NCI-H2196 treated with DMSO at 0.1 percent for 48 hours (cell line): ENCODE data around the gene IFT122.

Experiments used
- DNase-seq: peaks from one replicate; lab custom pipeline; 2025; ENCODE audit not compliant: unreplicated experiment; lab: John Stamatoyannopoulos, UW

IFT122 gene

DNA sequence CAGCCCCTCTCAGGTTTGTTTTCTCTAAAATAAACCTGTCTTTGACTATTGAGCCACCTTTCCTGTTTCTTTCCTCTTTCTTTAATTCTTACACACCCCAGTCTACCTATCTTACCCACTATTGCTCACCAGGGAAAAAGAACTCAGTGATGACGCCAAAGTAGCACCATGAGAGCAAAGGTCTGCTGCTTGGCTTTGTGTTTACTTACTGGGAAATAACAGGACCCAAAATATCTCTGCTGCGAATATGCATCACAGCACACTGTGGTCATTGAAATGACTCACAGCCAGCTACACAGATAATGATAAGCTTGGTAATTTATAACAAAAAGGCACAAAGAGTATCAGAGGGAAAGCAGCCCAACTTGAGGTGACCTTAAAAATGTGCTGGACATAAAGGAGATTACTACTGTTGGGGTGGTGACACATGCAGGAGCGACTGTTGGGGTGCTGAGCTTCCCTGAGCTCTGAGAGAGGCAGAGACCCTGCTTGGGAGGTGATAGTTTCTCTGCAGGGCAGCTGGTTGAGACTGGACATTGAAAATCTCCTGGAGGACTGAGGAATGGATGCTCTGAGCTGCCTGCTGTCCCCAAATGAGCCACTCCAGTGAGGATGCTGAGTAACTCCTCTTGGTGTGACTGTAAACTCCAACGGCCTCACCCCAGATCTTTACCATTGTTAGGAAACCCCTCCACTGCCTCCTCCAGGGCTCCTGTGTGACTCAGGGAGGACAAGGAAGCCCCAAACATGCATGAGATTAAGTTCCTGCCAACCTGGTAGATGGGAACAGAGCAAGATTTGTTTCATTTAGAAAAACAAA lies 26.1 kb upstream of the IFT122 start:
- no peak for DNase-seq

- no peak for DNase-seq
Observed at GRCh38 chr3:129415378-129415777, 24.6 kb upstream of the IFT122 start.

- no peak for DNase-seq
Observed at GRCh38 chr3:129415830-129416229, 24.2 kb upstream of the IFT122 start.

DNA sequence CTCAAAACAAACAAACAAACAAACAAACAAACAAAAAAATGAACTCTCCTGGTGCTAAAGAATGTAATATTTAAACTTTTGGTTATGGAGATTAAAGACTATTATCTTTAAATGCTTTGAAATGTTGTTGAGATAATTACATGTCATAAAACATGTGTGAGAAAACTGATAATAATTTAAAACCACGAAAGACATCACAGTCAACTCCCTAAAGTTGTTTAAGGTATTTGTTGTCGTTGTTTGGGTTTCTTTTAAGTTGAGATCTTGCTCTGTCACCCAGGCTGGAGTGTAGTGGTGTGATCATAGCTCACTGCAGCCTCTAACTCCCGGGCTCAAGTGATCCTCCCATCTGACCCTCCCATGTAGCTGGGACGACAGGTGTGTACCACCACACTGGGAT lies 23.6 kb upstream of the IFT122 start:
- DNase-seq, result no peak

DNA sequence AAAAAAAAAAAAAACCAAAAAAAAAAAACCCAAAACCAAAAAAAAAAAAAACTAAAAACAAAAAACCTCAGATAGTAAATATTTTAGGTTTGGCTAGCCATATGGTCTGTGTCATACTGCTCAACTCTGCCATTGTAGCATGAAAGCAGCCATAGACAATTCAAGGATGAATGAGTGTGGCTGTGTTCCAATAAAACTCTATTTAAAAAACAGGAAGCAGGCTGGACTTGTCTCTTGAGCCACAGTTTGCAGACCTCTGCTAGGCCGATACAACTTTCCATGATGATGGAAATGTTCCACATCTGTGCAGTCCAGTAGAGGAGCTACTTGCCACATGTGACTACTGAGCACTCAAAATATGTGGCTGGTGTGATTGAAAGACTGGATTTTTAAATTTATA lies 22.7 kb upstream of the IFT122 start:
- no peak for DNase-seq

DNA sequence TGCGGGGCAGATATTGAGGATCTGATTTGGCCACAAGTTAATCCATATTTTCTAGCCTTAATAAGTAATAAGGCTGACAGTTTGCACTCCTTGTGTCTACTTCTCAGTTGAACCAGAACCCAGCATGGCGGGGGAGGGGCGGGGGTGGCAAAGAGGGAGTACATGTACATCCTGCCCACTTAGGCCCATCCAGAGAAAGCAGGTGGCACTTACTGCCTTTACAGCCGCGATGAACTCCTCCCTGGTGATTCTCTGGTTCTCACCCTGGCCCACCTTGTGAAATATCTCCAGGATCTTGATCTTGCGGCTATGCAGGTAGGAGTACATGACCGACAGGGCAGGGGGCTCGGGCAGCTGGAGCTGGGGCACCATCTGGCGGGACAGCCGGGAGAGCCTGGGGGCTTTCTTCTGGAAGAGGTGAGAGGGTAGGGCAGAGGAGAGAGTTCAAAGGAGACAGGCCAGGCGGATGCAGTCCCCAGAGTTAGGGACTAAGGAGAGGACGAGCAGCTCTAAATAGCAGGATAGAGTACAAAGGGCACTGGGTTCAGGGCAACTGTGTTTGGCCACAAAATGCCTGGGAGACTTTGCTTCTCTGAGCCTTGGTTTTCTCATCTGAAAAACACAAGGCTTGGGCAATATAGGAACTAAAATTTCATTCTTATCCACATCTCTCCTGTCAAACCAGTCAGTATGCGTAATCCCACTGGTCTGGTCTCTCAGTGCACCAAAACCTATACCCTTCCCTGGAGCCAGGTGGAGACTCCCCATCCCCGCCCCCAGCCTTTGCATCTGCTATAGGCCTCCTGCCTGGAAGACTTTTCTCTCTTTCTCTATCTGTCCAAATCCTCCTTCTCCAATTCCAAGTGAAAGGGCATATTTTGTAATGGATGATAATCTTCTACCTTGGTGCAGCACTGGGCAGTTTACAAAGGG lies 21.7 kb upstream of the IFT122 start:
- DNase-seq, result no peak

- no peak for DNase-seq
Observed at GRCh38 chr3:129419476-129419875, 20.5 kb upstream of the IFT122 start.

DNA sequence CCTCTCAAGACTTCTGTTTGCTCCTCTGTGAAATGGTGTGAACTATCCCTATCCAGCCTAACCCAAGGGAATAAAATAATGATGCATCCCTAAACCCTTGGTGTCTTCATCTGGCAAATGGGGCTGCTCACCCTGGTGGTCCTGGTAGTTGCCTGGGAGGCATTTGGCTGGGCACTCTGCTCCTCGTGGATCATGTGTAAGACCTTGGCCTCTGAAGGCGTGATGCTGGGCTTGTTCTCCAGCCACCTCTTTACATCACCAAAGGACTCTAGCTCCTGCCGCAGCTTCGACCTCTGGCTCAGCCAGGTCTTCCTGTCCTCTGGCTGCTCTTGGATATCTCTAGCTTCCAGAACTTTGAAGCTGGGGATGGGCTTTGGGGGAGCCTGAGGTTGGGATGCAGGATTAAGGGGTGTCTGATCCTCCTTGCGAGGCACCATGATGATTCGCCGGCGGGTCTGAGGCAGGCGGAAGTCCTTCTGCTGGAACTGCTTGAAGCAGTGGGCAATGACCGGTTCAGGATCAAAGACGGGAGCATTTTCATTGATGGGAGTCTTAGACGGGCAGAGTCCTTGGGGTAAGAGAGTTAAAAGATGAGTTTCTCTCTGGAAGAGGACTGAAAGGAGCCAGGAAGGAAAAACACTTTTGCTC lies 18.7 kb upstream of the IFT122 start:
- no peak for DNase-seq

- DNase-seq, result no peak
Observed at GRCh38 chr3:129421988-129422745, 17.9 kb upstream of the IFT122 start.

GRCh38 chr3:129422897-129423296 lies 17.1 kb upstream of the IFT122 start:
- no peak for DNase-seq

DNA sequence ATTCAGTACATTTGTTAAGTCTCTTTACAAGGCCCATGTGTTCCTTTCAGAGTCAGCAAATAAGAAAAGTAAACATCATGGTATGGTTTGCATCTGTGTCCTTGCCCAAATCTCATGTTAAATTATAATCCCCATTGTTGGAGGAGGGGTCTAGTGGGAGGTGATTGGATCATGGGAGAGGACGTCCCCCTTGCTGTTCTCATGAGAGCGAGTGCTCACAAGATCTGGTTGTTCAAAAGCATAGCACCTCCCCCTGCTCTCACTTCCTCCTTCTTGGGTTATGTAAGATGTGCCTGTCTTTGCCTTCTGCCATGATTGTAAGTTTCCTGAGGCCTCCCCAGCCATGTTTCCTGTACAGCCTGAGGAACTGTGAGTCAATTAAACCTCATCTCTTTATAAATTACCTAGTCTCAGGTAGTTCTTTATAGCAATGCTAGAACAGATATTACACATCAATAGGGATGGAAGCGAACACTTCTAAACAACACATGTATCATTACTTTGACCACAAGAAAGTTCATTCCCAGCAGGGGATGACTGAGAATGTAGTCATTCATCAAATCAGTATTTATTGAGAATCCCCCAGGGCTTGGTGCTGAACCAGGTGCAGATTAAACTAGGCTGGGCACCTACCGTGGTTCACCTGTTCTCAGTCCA lies 15.7 kb upstream of the IFT122 start:
- no peak for DNase-seq

GRCh38 chr3:129425213-129425612 lies 14.8 kb upstream of the IFT122 start:
- no peak for DNase-seq

- DNase-seq, result no peak
Observed at GRCh38 chr3:129425619-129426018, 14.4 kb upstream of the IFT122 start.

DNA sequence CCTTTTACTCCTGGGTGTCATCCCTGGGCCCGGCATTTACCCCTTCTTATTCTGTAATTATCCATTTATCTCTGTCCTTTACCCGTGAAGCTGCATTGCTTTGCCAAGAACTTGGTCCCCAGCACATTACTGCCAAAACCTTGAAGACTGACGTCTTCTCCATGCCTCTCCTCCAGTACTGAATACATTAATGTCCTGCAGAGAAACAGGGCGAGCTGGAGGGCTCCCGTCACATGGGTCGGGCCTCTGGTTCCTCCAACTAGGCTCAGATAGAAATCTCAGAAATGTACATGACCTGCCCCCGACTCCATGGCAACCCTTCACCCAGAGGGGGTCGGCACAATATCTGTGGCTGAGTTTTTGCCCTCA lies 12.0 kb upstream of the IFT122 start:
- no peak for DNase-seq

GRCh38 chr3:129428376-129429079 lies 11.5 kb upstream of the IFT122 start, which contains the start of gene EFCAB12:
Gene EFCAB12, minus strand, starts transcription at chr3:129428636. Its CDS starts 148 bp downstream, at chr3:129428488.
- peak; percentile 98 for DNase-seq

DNA sequence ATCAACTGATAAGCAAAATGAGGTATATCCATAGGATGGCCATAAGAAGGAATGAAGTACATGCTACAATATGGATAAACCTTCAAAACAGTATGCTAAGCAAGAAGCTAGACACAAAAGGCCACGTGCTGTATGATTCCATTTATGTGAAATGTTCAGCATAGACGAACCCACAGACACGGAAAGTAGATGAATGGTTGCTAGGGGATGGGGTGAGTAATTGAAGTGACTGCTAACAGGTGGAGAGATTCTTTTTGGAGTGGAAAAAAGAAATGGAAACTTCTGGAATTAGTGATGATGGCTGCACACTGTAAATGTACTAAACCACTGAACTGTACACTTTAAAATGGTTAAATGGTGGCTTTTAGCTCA lies 11.0 kb upstream of the IFT122 start:
- DNase-seq, result no peak

DNA sequence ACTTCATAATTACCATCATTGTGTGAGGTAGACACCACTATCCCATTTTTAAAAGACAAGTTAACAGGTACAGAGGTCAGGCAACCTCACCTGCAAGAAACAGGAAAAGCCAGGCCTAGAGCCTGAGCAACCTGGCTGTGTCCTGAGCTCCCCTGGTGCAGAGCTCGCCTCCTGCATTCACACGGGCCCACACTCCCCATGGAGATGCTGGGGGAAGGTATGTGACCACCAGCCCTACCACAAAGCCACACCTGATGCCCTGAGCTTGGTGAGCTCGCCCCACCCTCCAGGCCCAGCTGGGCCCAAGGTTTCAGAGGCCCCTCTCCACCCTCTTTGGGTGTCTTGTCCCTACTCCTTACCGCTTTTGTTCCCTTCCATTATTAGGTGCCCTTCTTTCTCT lies 10.4 kb upstream of the IFT122 start:
- DNase-seq, result no peak

DNA sequence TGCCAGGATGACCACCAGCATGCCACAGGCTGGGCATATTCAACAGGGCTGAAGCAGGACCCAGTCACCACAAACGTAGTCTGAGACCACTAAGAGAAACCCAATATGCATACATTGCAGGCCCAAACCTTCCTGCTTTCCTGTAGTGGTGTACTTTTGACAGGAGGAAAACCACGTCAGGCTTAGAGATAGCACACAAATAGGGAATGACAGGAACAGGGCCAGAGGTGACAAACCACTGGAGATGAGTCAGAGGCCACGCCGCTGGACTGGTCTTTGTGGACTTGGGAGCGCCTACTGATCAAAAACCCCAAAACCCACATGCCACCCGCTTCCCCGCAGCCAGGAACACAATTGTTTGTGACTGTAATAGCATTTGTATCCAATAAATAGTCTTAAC lies 8.0 kb upstream of the IFT122 start:
- DNase-seq, result no peak

DNA sequence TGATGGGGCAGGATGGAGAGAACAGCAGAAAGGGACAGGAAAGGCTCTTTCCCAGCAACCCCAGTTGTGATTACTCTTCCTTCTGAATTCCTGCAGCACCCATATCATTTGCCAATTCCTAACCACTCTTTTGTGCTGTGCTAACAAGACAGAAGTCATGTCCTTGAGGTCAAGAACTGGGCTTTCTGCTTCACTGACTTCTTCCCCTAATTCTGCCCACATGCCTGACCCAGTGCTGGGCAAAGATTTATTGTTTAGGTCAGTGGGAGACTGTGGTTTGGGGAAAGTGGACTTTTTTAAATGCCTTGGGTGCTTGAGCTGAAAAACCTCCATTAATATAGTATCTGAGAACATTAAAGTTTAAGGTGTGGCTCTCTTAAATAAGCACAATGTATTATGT lies 7.4 kb upstream of the IFT122 start:
- DNase-seq, result no peak

GRCh38 chr3:129433565-129433964 lies 6.5 kb upstream of the IFT122 start:
- no peak for DNase-seq
